Measurements from ENCODE around the gene ADM5.

Gene ADM5

DNA sequence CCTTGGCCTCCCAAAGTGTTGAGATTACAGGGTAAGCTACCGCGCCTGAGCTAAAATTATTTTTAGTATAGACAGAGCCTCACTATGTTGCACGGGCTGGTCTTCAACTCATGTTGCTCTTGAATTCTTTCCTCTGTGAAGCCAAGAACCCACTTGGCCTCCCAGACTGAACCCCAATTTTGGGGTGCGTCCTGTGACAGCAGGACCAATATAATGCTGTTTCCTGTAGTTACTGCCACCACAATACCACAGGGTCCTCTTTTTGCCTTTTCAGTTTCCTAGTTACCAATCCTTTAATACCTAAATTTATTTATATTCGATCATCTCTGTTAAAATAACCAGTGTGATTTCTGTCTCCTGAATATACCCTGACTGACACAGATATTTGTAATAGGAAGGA is 40.8 kb downstream of the ADM5 start:
- H3K4me3 ChIP-seq (ENCODE audit: low read depth, low read length): no peak overlapping the region
- in situ Hi-C loops (cut with HindIII; ENCODE audit: low sequenced_read_pairs): no loop called here
- TF ChIP-seq, protein P1, sequence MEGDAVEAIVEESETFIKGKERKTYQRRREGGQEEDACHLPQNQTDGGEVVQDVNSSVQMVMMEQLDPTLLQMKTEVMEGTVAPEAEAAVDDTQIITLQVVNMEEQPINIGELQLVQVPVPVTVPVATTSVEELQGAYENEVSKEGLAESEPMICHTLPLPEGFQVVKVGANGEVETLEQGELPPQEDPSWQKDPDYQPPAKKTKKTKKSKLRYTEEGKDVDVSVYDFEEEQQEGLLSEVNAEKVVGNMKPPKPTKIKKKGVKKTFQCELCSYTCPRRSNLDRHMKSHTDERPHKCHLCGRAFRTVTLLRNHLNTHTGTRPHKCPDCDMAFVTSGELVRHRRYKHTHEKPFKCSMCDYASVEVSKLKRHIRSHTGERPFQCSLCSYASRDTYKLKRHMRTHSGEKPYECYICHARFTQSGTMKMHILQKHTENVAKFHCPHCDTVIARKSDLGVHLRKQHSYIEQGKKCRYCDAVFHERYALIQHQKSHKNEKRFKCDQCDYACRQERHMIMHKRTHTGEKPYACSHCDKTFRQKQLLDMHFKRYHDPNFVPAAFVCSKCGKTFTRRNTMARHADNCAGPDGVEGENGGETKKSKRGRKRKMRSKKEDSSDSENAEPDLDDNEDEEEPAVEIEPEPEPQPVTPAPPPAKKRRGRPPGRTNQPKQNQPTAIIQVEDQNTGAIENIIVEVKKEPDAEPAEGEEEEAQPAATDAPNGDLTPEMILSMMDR (IDR thresholded peaks at IDR 0.05; ENCODE audit: low read depth, low read length, missing control alignments): no peak
- DNase-seq (ENCODE audit: low read depth): no peak

DNA sequence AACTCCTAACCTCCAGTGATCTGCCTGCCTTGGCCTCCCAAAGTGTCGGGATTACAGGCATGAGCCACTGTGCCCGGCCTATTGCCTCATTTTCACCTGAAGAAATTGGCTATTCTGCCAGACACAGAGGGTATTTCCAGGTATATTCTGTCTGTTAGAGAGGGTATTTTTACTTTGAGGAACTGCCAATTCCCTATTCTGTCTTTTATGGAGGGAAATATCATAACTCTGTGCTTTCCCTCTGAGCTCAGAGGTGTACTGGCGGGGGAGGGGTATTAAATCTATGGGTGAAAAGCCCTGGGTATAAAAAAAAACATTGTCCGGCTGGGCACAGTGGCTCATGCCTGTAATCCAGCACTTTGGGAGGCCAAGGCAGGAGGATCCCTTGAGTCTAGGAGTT is 48.9 kb downstream of the ADM5 start:
- TF ChIP-seq, protein P1 (IDR thresholded peaks at IDR 0.05; ENCODE audit: low read depth, low read length, missing control alignments): no peak
- DNase-seq (ENCODE audit: low read depth): no peak
- in situ Hi-C loops (cut with HindIII; ENCODE audit: low sequenced_read_pairs): no loop called here
- H3K4me3 ChIP-seq (ENCODE audit: low read depth, low read length): no peak overlapping the region

DNA sequence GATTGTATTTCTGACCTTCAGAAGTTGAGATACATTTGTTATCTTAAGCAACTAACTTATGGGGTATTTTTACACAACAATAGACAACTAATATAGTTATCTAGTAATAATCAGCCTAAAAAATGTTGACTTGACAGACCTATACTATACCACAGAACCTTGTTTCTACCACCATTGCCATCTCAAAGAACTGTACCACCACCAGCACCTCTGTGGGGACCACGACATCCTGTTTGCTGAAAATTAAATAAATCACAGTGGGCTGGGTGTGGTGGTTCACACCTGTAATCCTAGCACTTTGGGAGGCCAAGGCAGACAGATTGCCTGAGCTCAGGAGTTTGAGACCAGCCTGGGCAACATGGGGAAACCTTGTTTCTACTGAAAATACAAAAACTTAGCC is 49.7 kb downstream of the ADM5 start:
- H3K4me3 ChIP-seq (ENCODE audit: low read depth, low read length): no peak overlapping the region
- TF ChIP-seq, protein P1 (IDR thresholded peaks at IDR 0.05; ENCODE audit: low read depth, low read length, missing control alignments): no peak
- in situ Hi-C loops (cut with HindIII; ENCODE audit: low sequenced_read_pairs): no loop called here

DNA sequence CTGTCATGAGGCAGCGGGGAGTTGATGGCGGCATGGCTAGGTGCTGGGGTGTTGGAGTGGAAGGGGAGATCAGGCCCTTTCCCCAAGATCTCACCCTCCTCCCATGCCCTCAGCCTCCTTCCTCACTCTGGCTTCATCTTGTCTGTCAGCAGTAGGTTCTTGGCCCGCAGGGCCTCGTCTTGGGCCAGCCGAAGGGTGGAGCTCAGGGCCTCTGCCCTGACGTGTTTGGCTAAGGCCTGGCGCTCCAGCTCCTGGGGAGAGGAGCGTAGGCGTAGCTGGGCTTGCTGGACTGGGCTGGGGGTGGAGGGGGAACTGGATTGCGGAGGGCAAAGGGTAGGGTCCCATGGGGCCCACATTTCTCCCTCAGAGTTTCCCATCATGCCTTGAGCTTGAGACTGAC is 50.5 kb downstream of the ADM5 start:
- H3K4me3 ChIP-seq (ENCODE audit: low read depth, low read length): no peak overlapping the region
- TF ChIP-seq, protein P1 (IDR thresholded peaks at IDR 0.05; ENCODE audit: low read depth, low read length, missing control alignments): no peak
- no peak for DNase-seq (ENCODE audit: low read depth)
- in situ Hi-C loops (cut with HindIII; ENCODE audit: low sequenced_read_pairs): no loop called here

More for the DNA sequence above, 49.7 kb downstream of the ADM5 start:
- no peak for DNase-seq (ENCODE audit: low read depth)
